ENCODE measurements around the gene AFG1L.

The AFG1L gene

DNA sequence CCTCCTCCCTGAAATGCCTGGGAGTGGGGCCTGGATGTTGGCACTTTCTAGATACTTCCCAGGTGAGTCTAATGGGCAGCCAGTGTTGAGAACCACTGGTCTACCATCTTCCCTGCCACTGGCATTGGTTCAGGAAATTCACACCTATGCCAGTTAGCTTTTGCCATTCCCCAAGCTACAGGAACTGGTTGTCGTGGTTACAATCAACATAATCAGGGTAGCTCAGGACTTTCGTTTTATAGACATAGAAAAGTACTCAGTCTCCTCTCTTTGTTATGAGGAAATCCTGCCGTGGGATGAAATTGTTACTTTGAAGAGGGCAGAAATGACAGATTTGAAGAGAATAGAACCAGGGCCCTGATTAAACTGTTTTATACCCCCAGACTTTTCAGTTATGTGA, 137.9 kb downstream of the AFG1L start:
- TF ChIP-seq, protein P1, sequence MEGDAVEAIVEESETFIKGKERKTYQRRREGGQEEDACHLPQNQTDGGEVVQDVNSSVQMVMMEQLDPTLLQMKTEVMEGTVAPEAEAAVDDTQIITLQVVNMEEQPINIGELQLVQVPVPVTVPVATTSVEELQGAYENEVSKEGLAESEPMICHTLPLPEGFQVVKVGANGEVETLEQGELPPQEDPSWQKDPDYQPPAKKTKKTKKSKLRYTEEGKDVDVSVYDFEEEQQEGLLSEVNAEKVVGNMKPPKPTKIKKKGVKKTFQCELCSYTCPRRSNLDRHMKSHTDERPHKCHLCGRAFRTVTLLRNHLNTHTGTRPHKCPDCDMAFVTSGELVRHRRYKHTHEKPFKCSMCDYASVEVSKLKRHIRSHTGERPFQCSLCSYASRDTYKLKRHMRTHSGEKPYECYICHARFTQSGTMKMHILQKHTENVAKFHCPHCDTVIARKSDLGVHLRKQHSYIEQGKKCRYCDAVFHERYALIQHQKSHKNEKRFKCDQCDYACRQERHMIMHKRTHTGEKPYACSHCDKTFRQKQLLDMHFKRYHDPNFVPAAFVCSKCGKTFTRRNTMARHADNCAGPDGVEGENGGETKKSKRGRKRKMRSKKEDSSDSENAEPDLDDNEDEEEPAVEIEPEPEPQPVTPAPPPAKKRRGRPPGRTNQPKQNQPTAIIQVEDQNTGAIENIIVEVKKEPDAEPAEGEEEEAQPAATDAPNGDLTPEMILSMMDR (IDR thresholded peaks at IDR 0.05), result no peak
- Histone ChIP-seq H3K4me3 (ENCODE audit: low read depth in 1 of 2, low read length in 1 of 2) (no peak overlapping the region), H3K4me1 (ENCODE audit: control insufficient read depth in 1 of 2, insufficient read depth in 1 of 2, low read depth in 1 of 2, low read length in 1 of 2) (no peaks in the 10 kb centered on the region), H3K27ac (no peak overlapping the region), H3K27me3 (no peaks in the 10 kb centered on the region), H3K9me3 (no peaks in the 10 kb centered on the region), H3K36me3 (no peaks in the 10 kb centered on the region)

DNA sequence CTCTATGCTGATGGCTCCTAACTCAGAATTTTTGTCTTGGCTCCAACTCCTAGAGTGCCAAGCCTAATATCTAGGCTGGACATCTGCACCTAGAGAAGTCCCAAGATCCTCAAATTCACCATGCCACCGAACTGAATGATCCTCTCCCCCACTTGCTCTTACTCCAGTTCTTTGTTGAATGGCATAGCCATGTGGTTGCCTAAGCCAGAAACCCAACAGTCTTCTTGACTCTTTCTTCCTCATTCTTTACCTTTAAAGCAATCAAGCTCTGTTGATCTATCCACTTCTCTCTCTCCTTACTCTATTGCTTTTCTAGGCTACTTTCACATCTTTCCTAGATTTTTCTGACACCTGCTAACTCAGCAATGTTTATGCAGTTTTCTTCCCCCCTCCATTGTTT, 139.4 kb downstream of the AFG1L start:
- TF ChIP-seq, protein P1 (IDR thresholded peaks at IDR 0.05), result no peak
- no peaks in the 10 kb centered on the region for H3K36me3 ChIP-seq
- H3K9me3 ChIP-seq, result no peaks in the 10 kb centered on the region
- peaks cover 0 to 7% of the 10 kb centered on the region in 2 experiments for H3K4me1 ChIP-seq (ENCODE audit: control insufficient read depth in 1 of 2, insufficient read depth in 1 of 2, low read depth in 1 of 2, low read length in 1 of 2)
- H3K4me3 ChIP-seq (ENCODE audit: low read depth in 1 of 2, low read length in 1 of 2), result no peak overlapping the region
- no peaks in the 10 kb centered on the region for H3K27me3 ChIP-seq
- no peak overlapping the region for H3K27ac ChIP-seq

- Histone ChIP-seq H3K9me3 (no peaks in the 10 kb centered on the region), H3K4me1 (ENCODE audit: control insufficient read depth in 1 of 2, insufficient read depth in 1 of 2, low read depth in 1 of 2, low read length in 1 of 2) (peaks cover 0 to 7% of the 10 kb centered on the region in 2 experiments), H3K4me3 (ENCODE audit: low read depth in 1 of 2, low read length in 1 of 2) (no peak overlapping the region), H3K36me3 (no peaks in the 10 kb centered on the region), H3K27me3 (no peaks in the 10 kb centered on the region), H3K27ac (no peak overlapping the region)
- TF ChIP-seq, protein P1 (IDR thresholded peaks at IDR 0.05), result no peak
Observed at GRCh38 chr6:108435391-108435790, 140.5 kb downstream of the AFG1L start.

- TF ChIP-seq, protein P1 (IDR thresholded peaks at IDR 0.05), result no peak
- no peaks in the 10 kb centered on the region for H3K9me3 ChIP-seq
- no peaks in the 10 kb centered on the region for H3K27me3 ChIP-seq
- no peak overlapping the region for H3K27ac ChIP-seq
- H3K4me3 ChIP-seq (ENCODE audit: low read depth in 1 of 2, low read length in 1 of 2), result no peak overlapping the region
- H3K36me3 ChIP-seq, result no peaks in the 10 kb centered on the region
- H3K4me1 ChIP-seq (ENCODE audit: control insufficient read depth in 1 of 2, insufficient read depth in 1 of 2, low read depth in 1 of 2, low read length in 1 of 2), result peaks cover 0 to 7% of the 10 kb centered on the region in 2 experiments
Observed at GRCh38 chr6:108436771-108437170, 141.9 kb downstream of the AFG1L start.

DNA sequence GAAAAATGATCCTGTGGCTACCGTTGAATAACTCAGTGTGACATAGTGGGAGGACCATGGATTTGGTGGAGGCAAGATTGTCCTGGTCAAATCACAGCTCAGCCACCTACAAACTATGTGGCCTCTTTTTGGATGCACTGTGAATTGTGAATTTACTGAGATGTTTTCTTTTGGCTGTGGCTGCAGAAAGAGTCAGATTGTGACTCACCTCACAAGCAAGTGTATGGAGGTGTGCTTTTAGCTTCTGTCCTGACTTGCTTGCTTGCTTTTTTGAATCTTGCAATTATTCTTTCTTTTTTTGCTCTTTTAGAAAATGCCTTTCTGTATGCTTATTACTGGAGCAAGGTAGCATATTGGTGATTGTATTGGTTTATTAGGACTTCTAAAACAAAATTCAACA, 143.0 kb downstream of the AFG1L start:
- no peaks in the 10 kb centered on the region for H3K27me3 ChIP-seq
- H3K36me3 ChIP-seq, result no peaks in the 10 kb centered on the region
- H3K4me3 ChIP-seq (ENCODE audit: low read depth in 1 of 2, low read length in 1 of 2), result no peak overlapping the region
- H3K4me1 ChIP-seq (ENCODE audit: control insufficient read depth in 1 of 2, insufficient read depth in 1 of 2, low read depth in 1 of 2, low read length in 1 of 2), result peaks cover 0 to 7% of the 10 kb centered on the region in 2 experiments
- TF ChIP-seq, protein P1 (IDR thresholded peaks at IDR 0.05), result no peak
- no peak overlapping the region for H3K27ac ChIP-seq
- H3K9me3 ChIP-seq, result no peaks in the 10 kb centered on the region

GRCh38 chr6:108438918-108439317, 144.1 kb downstream of the AFG1L start:
- no peak overlapping the region for H3K27ac ChIP-seq
- H3K36me3 ChIP-seq, result no peaks in the 10 kb centered on the region
- TF ChIP-seq, protein P1 (IDR thresholded peaks at IDR 0.05), result no peak
- H3K4me3 ChIP-seq (ENCODE audit: low read depth in 1 of 2, low read length in 1 of 2), result no peak overlapping the region
- peaks cover 0 to 7% of the 10 kb centered on the region in 2 experiments for H3K4me1 ChIP-seq (ENCODE audit: control insufficient read depth in 1 of 2, insufficient read depth in 1 of 2, low read depth in 1 of 2, low read length in 1 of 2)
- no peaks in the 10 kb centered on the region for H3K27me3 ChIP-seq
- no peaks in the 10 kb centered on the region for H3K9me3 ChIP-seq
